ENCODE measurements around the gene STAT4.

- peak; percentile 6; the same call in 1 of the 2 replicates for TF ChIP-seq POLR2A (IDR thresholded peaks at IDR 0.05; ENCODE audit: low read depth, low read length)
- TF ChIP-seq POLR2AphosphoS5 (IDR thresholded peaks at IDR 0.05; ENCODE audit: low read depth, low read length): no peak
These were observed 164.4 kb downstream of the STAT4 start for GRCh38 chr2:190986221-190986953.
